ENCODE results near the gene ACTBL2.

- TF ChIP-seq PAX5 (IDR thresholded peaks at IDR 0.05; ENCODE audit: insufficient read depth, low read length, severe bottlenecking): no peak
- no peak for TF ChIP-seq POLR2A (IDR thresholded peaks at IDR 0.05; ENCODE audit: low read depth, low read length)
- no peak for TF ChIP-seq POLR2AphosphoS5 (IDR thresholded peaks at IDR 0.05; ENCODE audit: low read depth, low read length)
- TF ChIP-seq TAF1 (IDR thresholded peaks at IDR 0.05; ENCODE audit: low read depth, low read length): no peak
These were observed 14.0 kb downstream of the ACTBL2 start for GRCh38 chr5:57468481-57469163.
